ENCODE results near the gene FARP1. TPM values are rescaled to one million over a fixed set of nuclear protein-coding genes. Genes with fewer than 3 reads are reported as not detected.

Gene FARP1
- total RNA-seq, 1 experiment from 2014 or later, result 96.6 TPM

GRCh38 chr13:98504029-98504351, 361.1 kb downstream of the FARP1 start:
- Mint-ChIP-seq H3K4me1 (peaks cover 77% of the 10 kb centered on the region), H3K36me3 (peaks cover 13% of the 10 kb centered on the region), H3K9me3 (no peaks in the 10 kb centered on the region), H3K27me3 (ENCODE audit: low read depth) (no peaks in the 10 kb centered on the region), H3K27ac (0 out of 2 replicates have a peak overlapping the region, but pooled peaks have one; percentile 3), H3K4me3 (no peak overlapping the region)
- DNase-seq (ENCODE audit: low spot score) (no peak), ATAC-seq (no peak)
- ChIA-PET CTCF (interaction anchor here (0.7 to 1.3 kb wide), 2 partner anchors 94 to 149 kb away, joined by 3 read pairs; no protein-coding TSS in a partner anchor), POLR2A (interaction anchor here (0.6 to 0.8 kb wide), 2 partner anchors 19 to 63 kb away, joined by 3 read pairs; no protein-coding TSS in a partner anchor)
- TF ChIP-seq ZNF121 (CRISPR knock-in tag; IDR thresholded peaks at IDR 0.05) (no peak), RORB (CRISPR knock-in tag; IDR thresholded peaks at IDR 0.05) (no peak), ZNF396 (CRISPR knock-in tag; IDR thresholded peaks at IDR 0.05; ENCODE audit: borderline replicate concordance) (no peak)

GRCh38 chr13:98504371-98504963, 361.6 kb downstream of the FARP1 start:
- ATAC-seq, result no peak
- DNase-seq (ENCODE audit: low spot score), result no peak
- H3K27me3 Mint-ChIP-seq (ENCODE audit: low read depth), result no peaks in the 10 kb centered on the region
- TF ChIP-seq ZSCAN18 (CRISPR knock-in tag; IDR thresholded peaks at IDR 0.05) (no peak), GRHL2 (CRISPR knock-in tag; IDR thresholded peaks at IDR 0.05; ENCODE audit: insufficient replicate concordance, severe bottlenecking) (no peak), ZNF138 (CRISPR knock-in tag; conservative IDR thresholded peaks at IDR 0.05) (no peak), E2F1 (CRISPR knock-in tag; IDR thresholded peaks at IDR 0.05) (no peak), FOXK1 (CRISPR knock-in tag; IDR thresholded peaks at IDR 0.05) (no peak), ZNF317 (CRISPR knock-in tag; IDR thresholded peaks at IDR 0.05; ENCODE audit: borderline replicate concordance, low read depth) (no peak), AFF4 (CRISPR knock-in tag; IDR thresholded peaks at IDR 0.05; ENCODE audit: borderline replicate concordance) (no peak), ZNF232 (CRISPR knock-in tag; IDR thresholded peaks at IDR 0.05) (no peak), CTCF (IDR thresholded peaks at IDR 0.05) (no peak), NR1H2 (CRISPR knock-in tag; IDR thresholded peaks at IDR 0.05) (no peak), MYBL2 (CRISPR knock-in tag; IDR thresholded peaks at IDR 0.05) (no peak), USF2 (CRISPR knock-in tag; IDR thresholded peaks at IDR 0.05) (no peak), ATF3 (CRISPR knock-in tag; conservative IDR thresholded peaks at IDR 0.05) (no peak), ZMAT4 (CRISPR knock-in tag; IDR thresholded peaks at IDR 0.05) (no peak)
- H3K4me1 Mint-ChIP-seq, result peaks cover 82% of the 10 kb centered on the region
- H3K36me3 Mint-ChIP-seq, result peaks cover 11% of the 10 kb centered on the region
- H3K4me3 Mint-ChIP-seq, result no peak overlapping the region
- peak overlapping the region; percentile 74 for H3K27ac Mint-ChIP-seq
- CTCF ChIA-PET, result interaction anchor here (0.6 to 1.3 kb wide), 3 partner anchors 93 to 149 kb away, joined by 3 read pairs; no protein-coding TSS in a partner anchor
- no peaks in the 10 kb centered on the region for H3K9me3 Mint-ChIP-seq
- POLR2A ChIA-PET, result interaction anchor here (0.6 to 0.8 kb wide), 2 partner anchors 20 to 62 kb away, joined by 3 read pairs; no protein-coding TSS in a partner anchor

Measured in WTC11 (cell line).